OCI-LY7 (cell line): Measurements from ENCODE around the gene DPM2.

Source experiments
- EZH2phosphoT487 ChIP-seq: fragments of 200-600 bp; sonication (generic); IDR thresholded peaks from 2 replicates; pipeline ENCODE4 v1.6.1; 2018; ENCODE audit warnings: low read depth, borderline replicate concordance, mild to moderate bottlenecking, mixed run types, antibody characterized with exemption, low read length, moderate library complexity, mixed read lengths
- TF ChIP-seq, protein P1 (sequence below): fragments of 200-600 bp; sonication (generic); conservative IDR thresholded peaks from 2 replicates; pipeline ENCODE4 v1.5.1; 2014; ENCODE audit warnings: mild to moderate bottlenecking, antibody characterized with exemption, low read length, moderate library complexity, mixed read lengths

DNA sequence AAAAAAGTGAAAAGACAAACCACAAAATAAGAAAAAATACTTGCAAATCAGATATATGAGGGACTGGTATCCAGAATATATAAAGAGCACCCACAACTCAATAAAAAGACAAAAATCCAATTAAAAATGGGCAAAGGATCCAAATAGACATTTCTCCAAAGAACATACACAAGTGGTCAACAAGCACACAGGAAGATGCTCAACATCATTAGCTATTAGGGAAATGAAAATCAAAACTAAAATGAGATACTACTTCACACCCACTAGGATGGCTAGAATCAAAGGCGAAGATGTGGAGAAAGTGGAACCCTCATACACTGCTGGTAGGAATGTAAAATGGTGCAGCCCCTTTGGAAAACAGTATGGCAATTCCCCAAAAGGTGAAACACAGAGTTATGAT is 21.1 kb upstream of the DPM2 start:
- TF ChIP-seq, protein P1, sequence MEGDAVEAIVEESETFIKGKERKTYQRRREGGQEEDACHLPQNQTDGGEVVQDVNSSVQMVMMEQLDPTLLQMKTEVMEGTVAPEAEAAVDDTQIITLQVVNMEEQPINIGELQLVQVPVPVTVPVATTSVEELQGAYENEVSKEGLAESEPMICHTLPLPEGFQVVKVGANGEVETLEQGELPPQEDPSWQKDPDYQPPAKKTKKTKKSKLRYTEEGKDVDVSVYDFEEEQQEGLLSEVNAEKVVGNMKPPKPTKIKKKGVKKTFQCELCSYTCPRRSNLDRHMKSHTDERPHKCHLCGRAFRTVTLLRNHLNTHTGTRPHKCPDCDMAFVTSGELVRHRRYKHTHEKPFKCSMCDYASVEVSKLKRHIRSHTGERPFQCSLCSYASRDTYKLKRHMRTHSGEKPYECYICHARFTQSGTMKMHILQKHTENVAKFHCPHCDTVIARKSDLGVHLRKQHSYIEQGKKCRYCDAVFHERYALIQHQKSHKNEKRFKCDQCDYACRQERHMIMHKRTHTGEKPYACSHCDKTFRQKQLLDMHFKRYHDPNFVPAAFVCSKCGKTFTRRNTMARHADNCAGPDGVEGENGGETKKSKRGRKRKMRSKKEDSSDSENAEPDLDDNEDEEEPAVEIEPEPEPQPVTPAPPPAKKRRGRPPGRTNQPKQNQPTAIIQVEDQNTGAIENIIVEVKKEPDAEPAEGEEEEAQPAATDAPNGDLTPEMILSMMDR: no peak
- TF ChIP-seq EZH2phosphoT487: no peak
